HEK293 (cell line): ENCODE results near the gene IFI30.

ENCODE experiments used
- GLIS1 ChIP-seq: fragments of 450-650 bp; formaldehyde crosslinking; IDR thresholded peaks from 2 replicates; pipeline ENCODE4 v1.5.1; 2016; ENCODE audit warnings: missing biosample characterization, missing genetic modification characterization
- KLF8 ChIP-seq: fragments of 450-650 bp; formaldehyde crosslinking; IDR thresholded peaks from 2 replicates; pipeline ENCODE4 v1.5.1; 2016; ENCODE audit warnings: missing biosample characterization, missing genetic modification characterization
- REPIN1 ChIP-seq: fragments of 450-650 bp; formaldehyde crosslinking; IDR thresholded peaks from 2 replicates; pipeline ENCODE4 v1.5.1; 2017; ENCODE audit warnings: missing biosample characterization, missing genetic modification characterization, low read depth
- YY1 ChIP-seq: fragments of 450-650 bp; formaldehyde crosslinking; IDR thresholded peaks from 2 replicates; pipeline ENCODE4 v1.5.1; 2018; ENCODE audit warnings: missing biosample characterization, missing genetic modification characterization
- ZBTB17 ChIP-seq: fragments of 450-650 bp; formaldehyde crosslinking; IDR thresholded peaks from 2 replicates; pipeline ENCODE4 v1.5.1; 2016; ENCODE audit warnings: missing biosample characterization, missing genetic modification characterization
- ZBTB21 ChIP-seq: fragments of 450-650 bp; formaldehyde crosslinking; IDR thresholded peaks from 2 replicates; pipeline ENCODE4 v1.5.1; 2017; ENCODE audit warnings: missing biosample characterization, missing genetic modification characterization
- ZBTB7A ChIP-seq: fragments of 450-650 bp; formaldehyde crosslinking; IDR thresholded peaks from 2 replicates; pipeline ENCODE4 v1.5.1; 2016; ENCODE audit warnings: low read depth, missing biosample characterization, missing genetic modification characterization
- ZFHX2 ChIP-seq: fragments of 450-650 bp; formaldehyde crosslinking; conservative IDR thresholded peaks from 2 replicates; pipeline ENCODE4 v1.5.1; 2016; ENCODE audit warnings: missing biosample characterization, missing genetic modification characterization
- ZNF214 ChIP-seq: fragments of 450-650 bp; formaldehyde crosslinking; IDR thresholded peaks from 2 replicates; pipeline ENCODE4 v1.5.1; 2017; ENCODE audit warnings: missing biosample characterization, mild to moderate bottlenecking, missing genetic modification characterization, borderline replicate concordance
- ZNF274 ChIP-seq, 2 experiments: fragments of 200-500 bp in 1 of 2; fragments of 450-650 bp in 1 of 2; sonication (Bioruptor generic) in 1 of 2; formaldehyde crosslinking in 1 of 2; IDR thresholded peaks; 2 replicates each; pipeline versions ENCODE4 v1.5.1 to v1.6.1; 2014 to 2016; ENCODE audit warnings: borderline replicate concordance in 1 of 2, inconsistent platforms in 1 of 2, low read length in 1 of 2, missing biosample characterization in 1 of 2, missing genetic modification characterization in 1 of 2
- ZNF416 ChIP-seq: fragments of 450-650 bp; formaldehyde crosslinking; IDR thresholded peaks from 2 replicates; pipeline ENCODE4 v1.5.1; 2016; ENCODE audit warnings: missing biosample characterization, missing genetic modification characterization
- ZNF521 ChIP-seq: fragments of 450-650 bp; formaldehyde crosslinking; IDR thresholded peaks from 2 replicates; pipeline ENCODE4 v1.5.1; 2017; ENCODE audit warnings: missing biosample characterization, mild to moderate bottlenecking, missing genetic modification characterization
- ZNF600 ChIP-seq: fragments of 450-650 bp; formaldehyde crosslinking; IDR thresholded peaks from 2 replicates; pipeline ENCODE4 v1.5.1; 2016; ENCODE audit warnings: missing biosample characterization, missing genetic modification characterization
- ZNF626 ChIP-seq: fragments of 450-650 bp; sonication (Bioruptor Pico); formaldehyde crosslinking; IDR thresholded peaks from 2 replicates; pipeline ENCODE4 v1.5.1; 2018; ENCODE audit warnings: missing biosample characterization, missing genetic modification characterization, inconsistent platforms
- ZNF664 ChIP-seq: fragments of 450-650 bp; formaldehyde crosslinking; IDR thresholded peaks from 2 replicates; pipeline ENCODE4 v1.5.1; 2016; ENCODE audit warnings: missing biosample characterization, missing genetic modification characterization
- TF ChIP-seq, protein P1 (sequence below): fragments of 450-650 bp; formaldehyde crosslinking; IDR thresholded peaks from 2 replicates; pipeline ENCODE4 v1.5.1; 2016; ENCODE audit warnings: missing biosample characterization, missing genetic modification characterization
- TF ChIP-seq, protein P2 (sequence below): fragments of 450-650 bp; formaldehyde crosslinking; IDR thresholded peaks from 2 replicates; pipeline ENCODE4 v1.5.1; 2016; ENCODE audit warnings: missing biosample characterization, missing genetic modification characterization
- TF ChIP-seq, protein P3 (sequence below): fragments of 450-650 bp; formaldehyde crosslinking; IDR thresholded peaks from 2 replicates; pipeline ENCODE4 v1.5.1; 2016; ENCODE audit warnings: missing biosample characterization, missing genetic modification characterization, borderline replicate concordance
- TF ChIP-seq, protein P4 (sequence below): fragments of 450-650 bp; formaldehyde crosslinking; IDR thresholded peaks from 2 replicates; pipeline ENCODE4 v1.5.1; 2016; ENCODE audit warnings: missing biosample characterization, missing genetic modification characterization
- TF ChIP-seq, protein P5 (sequence below): fragments of 450-650 bp; formaldehyde crosslinking; IDR thresholded peaks from 2 replicates; pipeline ENCODE4 v1.5.1; 2017; ENCODE audit warnings: missing biosample characterization, missing genetic modification characterization
- TF ChIP-seq, protein P6 (sequence below): fragments of 450-650 bp; formaldehyde crosslinking; IDR thresholded peaks from 2 replicates; pipeline ENCODE4 v1.5.0; 2017; ENCODE audit warnings: missing biosample characterization, missing genetic modification characterization, borderline replicate concordance
- TF ChIP-seq, protein P7 (sequence below): fragments of 450-650 bp; IDR thresholded peaks from 2 replicates; pipeline ENCODE4 v1.5.1; 2018; ENCODE audit warnings: missing biosample characterization, missing genetic modification characterization

Gene IFI30

DNA sequence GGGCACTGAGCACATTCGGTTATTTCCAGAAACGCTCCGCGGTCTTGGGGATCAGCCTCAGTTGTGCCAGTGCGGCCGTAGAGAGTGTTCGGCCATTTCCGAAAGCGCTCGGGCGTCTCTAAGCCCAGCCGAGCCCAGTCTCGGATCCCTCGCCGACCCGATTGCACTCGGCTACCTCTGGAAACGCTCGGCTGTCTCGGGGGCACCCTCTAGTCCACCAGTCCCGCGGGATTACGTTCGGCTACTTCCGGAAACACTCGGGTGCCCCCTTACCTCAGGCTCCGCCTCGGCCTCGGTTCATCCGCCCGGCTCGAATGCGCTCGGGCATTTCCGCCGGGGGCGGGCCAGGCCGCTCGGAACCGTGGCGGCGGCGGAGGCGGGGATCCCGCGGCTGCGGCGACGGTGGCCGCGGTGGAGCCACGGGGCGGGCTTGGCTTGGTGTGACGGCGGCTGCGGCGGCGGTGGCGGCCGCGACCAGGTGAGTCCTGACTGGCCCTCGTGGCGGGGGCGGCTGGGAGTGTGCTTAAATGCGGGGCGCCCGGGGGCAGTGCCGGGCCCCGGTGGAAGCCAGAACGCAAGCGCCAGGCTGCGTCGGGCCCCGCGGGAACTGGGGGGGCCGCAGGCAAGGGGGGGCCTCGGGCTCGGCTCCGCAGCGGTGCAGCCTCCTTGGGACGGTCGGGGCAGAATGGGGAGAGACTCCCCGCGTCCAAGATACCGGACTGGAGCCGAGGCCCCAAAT, 20.6 kb upstream of the IFI30 start, which contains the start of gene PIK3R2 (continued):
- TF ChIP-seq, protein P1, sequence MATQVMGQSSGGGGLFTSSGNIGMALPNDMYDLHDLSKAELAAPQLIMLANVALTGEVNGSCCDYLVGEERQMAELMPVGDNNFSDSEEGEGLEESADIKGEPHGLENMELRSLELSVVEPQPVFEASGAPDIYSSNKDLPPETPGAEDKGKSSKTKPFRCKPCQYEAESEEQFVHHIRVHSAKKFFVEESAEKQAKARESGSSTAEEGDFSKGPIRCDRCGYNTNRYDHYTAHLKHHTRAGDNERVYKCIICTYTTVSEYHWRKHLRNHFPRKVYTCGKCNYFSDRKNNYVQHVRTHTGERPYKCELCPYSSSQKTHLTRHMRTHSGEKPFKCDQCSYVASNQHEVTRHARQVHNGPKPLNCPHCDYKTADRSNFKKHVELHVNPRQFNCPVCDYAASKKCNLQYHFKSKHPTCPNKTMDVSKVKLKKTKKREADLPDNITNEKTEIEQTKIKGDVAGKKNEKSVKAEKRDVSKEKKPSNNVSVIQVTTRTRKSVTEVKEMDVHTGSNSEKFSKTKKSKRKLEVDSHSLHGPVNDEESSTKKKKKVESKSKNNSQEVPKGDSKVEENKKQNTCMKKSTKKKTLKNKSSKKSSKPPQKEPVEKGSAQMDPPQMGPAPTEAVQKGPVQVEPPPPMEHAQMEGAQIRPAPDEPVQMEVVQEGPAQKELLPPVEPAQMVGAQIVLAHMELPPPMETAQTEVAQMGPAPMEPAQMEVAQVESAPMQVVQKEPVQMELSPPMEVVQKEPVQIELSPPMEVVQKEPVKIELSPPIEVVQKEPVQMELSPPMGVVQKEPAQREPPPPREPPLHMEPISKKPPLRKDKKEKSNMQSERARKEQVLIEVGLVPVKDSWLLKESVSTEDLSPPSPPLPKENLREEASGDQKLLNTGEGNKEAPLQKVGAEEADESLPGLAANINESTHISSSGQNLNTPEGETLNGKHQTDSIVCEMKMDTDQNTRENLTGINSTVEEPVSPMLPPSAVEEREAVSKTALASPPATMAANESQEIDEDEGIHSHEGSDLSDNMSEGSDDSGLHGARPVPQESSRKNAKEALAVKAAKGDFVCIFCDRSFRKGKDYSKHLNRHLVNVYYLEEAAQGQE (tag by site-specific recombination), result no peak
- no peak for TF ChIP-seq REPIN1 (tag by site-specific recombination)
- TF ChIP-seq ZNF664 (tag by site-specific recombination), result no peak
- TF ChIP-seq, protein P2, sequence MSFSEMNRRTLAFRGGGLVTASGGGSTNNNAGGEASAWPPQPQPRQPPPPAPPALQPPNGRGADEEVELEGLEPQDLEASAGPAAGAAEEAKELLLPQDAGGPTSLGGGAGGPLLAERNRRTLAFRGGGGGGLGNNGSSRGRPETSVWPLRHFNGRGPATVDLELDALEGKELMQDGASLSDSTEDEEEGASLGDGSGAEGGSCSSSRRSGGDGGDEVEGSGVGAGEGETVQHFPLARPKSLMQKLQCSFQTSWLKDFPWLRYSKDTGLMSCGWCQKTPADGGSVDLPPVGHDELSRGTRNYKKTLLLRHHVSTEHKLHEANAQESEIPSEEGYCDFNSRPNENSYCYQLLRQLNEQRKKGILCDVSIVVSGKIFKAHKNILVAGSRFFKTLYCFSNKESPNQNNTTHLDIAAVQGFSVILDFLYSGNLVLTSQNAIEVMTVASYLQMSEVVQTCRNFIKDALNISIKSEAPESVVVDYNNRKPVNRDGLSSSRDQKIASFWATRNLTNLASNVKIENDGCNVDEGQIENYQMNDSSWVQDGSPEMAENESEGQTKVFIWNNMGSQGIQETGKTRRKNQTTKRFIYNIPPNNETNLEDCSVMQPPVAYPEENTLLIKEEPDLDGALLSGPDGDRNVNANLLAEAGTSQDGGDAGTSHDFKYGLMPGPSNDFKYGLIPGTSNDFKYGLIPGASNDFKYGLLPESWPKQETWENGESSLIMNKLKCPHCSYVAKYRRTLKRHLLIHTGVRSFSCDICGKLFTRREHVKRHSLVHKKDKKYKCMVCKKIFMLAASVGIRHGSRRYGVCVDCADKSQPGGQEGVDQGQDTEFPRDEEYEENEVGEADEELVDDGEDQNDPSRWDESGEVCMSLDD (tag by site-specific recombination), result no peak
- no peak for TF ChIP-seq ZNF626
- no peak for TF ChIP-seq ZBTB21 (tag by site-specific recombination)
- peak; percentile 75 for TF ChIP-seq ZNF600 (tag by site-specific recombination)
- no peak; the same call in 1 of the 2 replicates for TF ChIP-seq ZBTB7A (tag by site-specific recombination)
- no peak for TF ChIP-seq ZNF521 (tag by site-specific recombination)
- TF ChIP-seq, protein P3, sequence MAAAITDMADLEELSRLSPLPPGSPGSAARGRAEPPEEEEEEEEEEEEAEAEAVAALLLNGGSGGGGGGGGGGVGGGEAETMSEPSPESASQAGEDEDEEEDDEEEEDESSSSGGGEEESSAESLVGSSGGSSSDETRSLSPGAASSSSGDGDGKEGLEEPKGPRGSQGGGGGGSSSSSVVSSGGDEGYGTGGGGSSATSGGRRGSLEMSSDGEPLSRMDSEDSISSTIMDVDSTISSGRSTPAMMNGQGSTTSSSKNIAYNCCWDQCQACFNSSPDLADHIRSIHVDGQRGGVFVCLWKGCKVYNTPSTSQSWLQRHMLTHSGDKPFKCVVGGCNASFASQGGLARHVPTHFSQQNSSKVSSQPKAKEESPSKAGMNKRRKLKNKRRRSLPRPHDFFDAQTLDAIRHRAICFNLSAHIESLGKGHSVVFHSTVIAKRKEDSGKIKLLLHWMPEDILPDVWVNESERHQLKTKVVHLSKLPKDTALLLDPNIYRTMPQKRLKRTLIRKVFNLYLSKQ (tag by site-specific recombination), result no peak
- TF ChIP-seq ZBTB17 (tag by site-specific recombination), result peak; percentile 56; the same call in 1 of the 2 replicates
- TF ChIP-seq KLF8 (tag by site-specific recombination), result peak; percentile 16; the same call in 1 of the 2 replicates
- no peak for TF ChIP-seq ZNF274 (IDR thresholded peaks at IDR 0.05; ENCODE audit: low read length)
- TF ChIP-seq ZNF274 (tag by site-specific recombination; IDR thresholded peaks at IDR 0.05; ENCODE audit: borderline replicate concordance), result no peak
- TF ChIP-seq, protein P4, sequence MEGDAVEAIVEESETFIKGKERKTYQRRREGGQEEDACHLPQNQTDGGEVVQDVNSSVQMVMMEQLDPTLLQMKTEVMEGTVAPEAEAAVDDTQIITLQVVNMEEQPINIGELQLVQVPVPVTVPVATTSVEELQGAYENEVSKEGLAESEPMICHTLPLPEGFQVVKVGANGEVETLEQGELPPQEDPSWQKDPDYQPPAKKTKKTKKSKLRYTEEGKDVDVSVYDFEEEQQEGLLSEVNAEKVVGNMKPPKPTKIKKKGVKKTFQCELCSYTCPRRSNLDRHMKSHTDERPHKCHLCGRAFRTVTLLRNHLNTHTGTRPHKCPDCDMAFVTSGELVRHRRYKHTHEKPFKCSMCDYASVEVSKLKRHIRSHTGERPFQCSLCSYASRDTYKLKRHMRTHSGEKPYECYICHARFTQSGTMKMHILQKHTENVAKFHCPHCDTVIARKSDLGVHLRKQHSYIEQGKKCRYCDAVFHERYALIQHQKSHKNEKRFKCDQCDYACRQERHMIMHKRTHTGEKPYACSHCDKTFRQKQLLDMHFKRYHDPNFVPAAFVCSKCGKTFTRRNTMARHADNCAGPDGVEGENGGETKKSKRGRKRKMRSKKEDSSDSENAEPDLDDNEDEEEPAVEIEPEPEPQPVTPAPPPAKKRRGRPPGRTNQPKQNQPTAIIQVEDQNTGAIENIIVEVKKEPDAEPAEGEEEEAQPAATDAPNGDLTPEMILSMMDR (tag by site-specific recombination), result no peak
- TF ChIP-seq, protein P5, sequence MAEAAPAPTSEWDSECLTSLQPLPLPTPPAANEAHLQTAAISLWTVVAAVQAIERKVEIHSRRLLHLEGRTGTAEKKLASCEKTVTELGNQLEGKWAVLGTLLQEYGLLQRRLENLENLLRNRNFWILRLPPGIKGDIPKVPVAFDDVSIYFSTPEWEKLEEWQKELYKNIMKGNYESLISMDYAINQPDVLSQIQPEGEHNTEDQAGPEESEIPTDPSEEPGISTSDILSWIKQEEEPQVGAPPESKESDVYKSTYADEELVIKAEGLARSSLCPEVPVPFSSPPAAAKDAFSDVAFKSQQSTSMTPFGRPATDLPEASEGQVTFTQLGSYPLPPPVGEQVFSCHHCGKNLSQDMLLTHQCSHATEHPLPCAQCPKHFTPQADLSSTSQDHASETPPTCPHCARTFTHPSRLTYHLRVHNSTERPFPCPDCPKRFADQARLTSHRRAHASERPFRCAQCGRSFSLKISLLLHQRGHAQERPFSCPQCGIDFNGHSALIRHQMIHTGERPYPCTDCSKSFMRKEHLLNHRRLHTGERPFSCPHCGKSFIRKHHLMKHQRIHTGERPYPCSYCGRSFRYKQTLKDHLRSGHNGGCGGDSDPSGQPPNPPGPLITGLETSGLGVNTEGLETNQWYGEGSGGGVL, result 0 out of 2 replicates have a peak, but pooled peaks have one; percentile 29
- TF ChIP-seq ZFHX2 (tag by site-specific recombination), result peak; percentile 51
- no peak for TF ChIP-seq ZNF416 (tag by site-specific recombination)
- TF ChIP-seq GLIS1 (tag by site-specific recombination), result peak; percentile 49
- TF ChIP-seq ZNF214 (tag by site-specific recombination), result no peak
- TF ChIP-seq, protein P6, sequence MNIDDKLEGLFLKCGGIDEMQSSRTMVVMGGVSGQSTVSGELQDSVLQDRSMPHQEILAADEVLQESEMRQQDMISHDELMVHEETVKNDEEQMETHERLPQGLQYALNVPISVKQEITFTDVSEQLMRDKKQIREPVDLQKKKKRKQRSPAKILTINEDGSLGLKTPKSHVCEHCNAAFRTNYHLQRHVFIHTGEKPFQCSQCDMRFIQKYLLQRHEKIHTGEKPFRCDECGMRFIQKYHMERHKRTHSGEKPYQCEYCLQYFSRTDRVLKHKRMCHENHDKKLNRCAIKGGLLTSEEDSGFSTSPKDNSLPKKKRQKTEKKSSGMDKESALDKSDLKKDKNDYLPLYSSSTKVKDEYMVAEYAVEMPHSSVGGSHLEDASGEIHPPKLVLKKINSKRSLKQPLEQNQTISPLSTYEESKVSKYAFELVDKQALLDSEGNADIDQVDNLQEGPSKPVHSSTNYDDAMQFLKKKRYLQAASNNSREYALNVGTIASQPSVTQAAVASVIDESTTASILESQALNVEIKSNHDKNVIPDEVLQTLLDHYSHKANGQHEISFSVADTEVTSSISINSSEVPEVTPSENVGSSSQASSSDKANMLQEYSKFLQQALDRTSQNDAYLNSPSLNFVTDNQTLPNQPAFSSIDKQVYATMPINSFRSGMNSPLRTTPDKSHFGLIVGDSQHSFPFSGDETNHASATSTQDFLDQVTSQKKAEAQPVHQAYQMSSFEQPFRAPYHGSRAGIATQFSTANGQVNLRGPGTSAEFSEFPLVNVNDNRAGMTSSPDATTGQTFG (tag by site-specific recombination), result no peak
- TF ChIP-seq, protein P7, sequence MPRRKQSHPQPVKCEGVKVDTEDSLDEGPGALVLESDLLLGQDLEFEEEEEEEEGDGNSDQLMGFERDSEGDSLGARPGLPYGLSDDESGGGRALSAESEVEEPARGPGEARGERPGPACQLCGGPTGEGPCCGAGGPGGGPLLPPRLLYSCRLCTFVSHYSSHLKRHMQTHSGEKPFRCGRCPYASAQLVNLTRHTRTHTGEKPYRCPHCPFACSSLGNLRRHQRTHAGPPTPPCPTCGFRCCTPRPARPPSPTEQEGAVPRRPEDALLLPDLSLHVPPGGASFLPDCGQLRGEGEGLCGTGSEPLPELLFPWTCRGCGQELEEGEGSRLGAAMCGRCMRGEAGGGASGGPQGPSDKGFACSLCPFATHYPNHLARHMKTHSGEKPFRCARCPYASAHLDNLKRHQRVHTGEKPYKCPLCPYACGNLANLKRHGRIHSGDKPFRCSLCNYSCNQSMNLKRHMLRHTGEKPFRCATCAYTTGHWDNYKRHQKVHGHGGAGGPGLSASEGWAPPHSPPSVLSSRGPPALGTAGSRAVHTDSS (tag by site-specific recombination), result no peak
- TF ChIP-seq YY1 (tag by site-specific recombination), result peak; percentile 19; the same call in 1 of the 2 replicates
